ENCODE data around the gene TMEM178B.
"Not testable (repeated sequence)": the region's sequence is repeated elsewhere in the genome, so short reads cannot be mapped to it uniquely, and the experiment has no call there.

DNA sequence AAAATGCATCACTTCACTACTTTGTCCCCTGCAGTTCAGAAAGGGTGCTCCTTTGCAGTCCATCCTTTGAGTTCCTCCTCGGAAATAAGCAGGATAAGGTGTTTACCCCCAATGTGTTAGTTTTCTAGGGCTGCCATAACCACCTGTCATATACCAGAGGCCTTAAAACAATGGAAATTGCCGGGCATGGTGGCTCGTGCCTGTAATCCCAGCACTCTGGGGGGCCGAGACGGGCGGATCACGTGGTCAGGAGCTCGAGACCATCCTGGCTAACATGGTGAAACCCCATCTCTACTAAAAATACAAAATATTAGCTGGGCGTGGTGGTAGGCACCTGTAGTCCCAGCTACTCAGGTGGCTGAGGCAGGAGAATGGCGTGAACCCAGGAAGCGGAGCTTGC lies 330.0 kb downstream of the TMEM178B start:
- not testable (repeated sequence) for TF ChIP-seq CTCF (IDR thresholded peaks at IDR 0.05 in 4 of 5, conservative IDR thresholded peaks at IDR 0.05 in 1 of 5); POLR2A (IDR thresholded peaks at IDR 0.05)
